Body of pancreas (tissue), 4 donors: ENCODE measurements around the gene KEL. TPM values are rescaled to one million over a fixed set of nuclear protein-coding genes. Genes with fewer than 3 reads are reported as not detected.
"Not testable (repeated sequence)": the region's sequence is repeated elsewhere in the genome, so short reads cannot be mapped to it uniquely, and the experiment has no call there.

Experiments used
- ATAC-seq: fragments of 150-250 bp; one replicate; pipeline ENCODE4 v1.9.1; 2016
- DNase-seq, 4 donors: peaks; one replicate each; pipeline ENCODE4 v3.0.0-alpha.2; 2019
- H3K27ac ChIP-seq, 4 donors: fragments of 200-600 bp; sonication (generic); 1 replicate in 3 of 4; 2 replicates in 1 of 4; pipeline versions ENCODE4 v1.5.1 to v1.6.1; 2016 to 2019; ENCODE audit warnings: mild to moderate bottlenecking in 1 of 4, mixed read lengths in 1 of 4, moderate library complexity in 1 of 4
- H3K27me3 ChIP-seq, 2 donors: fragments of 200-600 bp; sonication (generic); one replicate each; pipeline ENCODE4 v1.6.0; 2016; ENCODE audit warnings: mild to moderate bottlenecking in 1 of 2
- H3K36me3 ChIP-seq, 2 donors: fragments of 200-600 bp; sonication (generic); replicated peaks in 1 of 2; 2 replicates each; pipeline ENCODE4 v1.5.1; 2016; ENCODE audit warnings: low read depth in 2 of 2; ENCODE audit not compliant: insufficient read depth in 1 of 2
- H3K4me1 ChIP-seq: fragments of 200-600 bp; sonication (generic); one replicate; pipeline ENCODE4 v1.6.0; 2016
- H3K4me3 ChIP-seq, 2 donors: fragments of 200-600 bp; sonication (generic); 1 replicate in 1 of 2; 2 replicates in 1 of 2; pipeline ENCODE4 v1.5.1; 2016 to 2019
- H3K9me3 ChIP-seq, 3 donors: fragments of 200-600 bp; sonication (generic); 1 replicate in 2 of 3; 2 replicates in 1 of 3; pipeline ENCODE4 v1.5.1; 2016
- POLR2A ChIP-seq, 3 donors: fragments of 450-650 bp; IDR thresholded peaks; one replicate each; pipeline ENCODE4 v1.6.1; 2016; ENCODE audit warnings: antibody characterized with exemption in 3 of 3, mild to moderate bottlenecking in 2 of 3
- WGBS, 2 donors: methylation state at CpG; one replicate each; pipeline ENCODE4 v1.1.5; 2017; 5-methylcytosine and 5-hydroxymethylcytosine counted together
- intact Hi-C: fragments of 100-400 bp; cut with DNase I; formaldehyde crosslinking; loops from one replicate; pipeline ENCODE4 v1.15.1; 2023
- total RNA-seq, 2 donors: library from RNA; depleted of rRNA; stranded (reverse); fragments of >200 nt; gene quantifications; one replicate each; pipeline ENCODE4 v1.1.0, GENCODE V29; 2016
- TF ChIP-seq, protein P1 (sequence below), 7 experiments: fragments of 450-650 bp in 4 of 7; fragments of 200-600 bp in 3 of 7; sonication (generic) in 3 of 7; IDR thresholded peaks; one replicate each; pipeline ENCODE4 v1.5.1; 2016 to 2019; ENCODE audit warnings: antibody characterized with exemption in 7 of 7

KEL gene
- total RNA-seq, 2 donors from 2014 or later, result 0.33 TPM; not detected in 1

DNA sequence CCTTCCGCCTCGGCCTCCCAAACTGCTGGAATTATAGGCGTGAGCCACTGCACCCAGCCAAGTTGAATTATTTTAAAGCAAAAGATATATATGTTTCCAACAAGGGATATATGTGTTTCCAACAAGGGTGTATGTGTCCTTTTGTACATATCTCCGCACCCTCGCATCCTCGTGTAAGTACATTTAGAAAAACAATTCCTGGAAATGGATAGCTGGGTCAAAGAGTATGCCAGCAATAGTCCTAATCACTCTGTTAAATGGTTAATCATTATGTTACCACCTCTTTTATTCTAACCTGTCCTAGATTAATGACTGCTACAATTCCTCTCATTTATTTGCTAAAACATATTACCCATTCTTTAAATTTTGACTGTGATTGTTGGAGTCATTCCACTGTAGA is 36.8 kb upstream of the KEL start:
- peak overlapping the region in 1 of 4 donors; percentile 18 for H3K27ac ChIP-seq
- H3K4me3 ChIP-seq, result no peak overlapping the region
- DNase-seq (no peak), ATAC-seq (no peak)
- H3K9me3 ChIP-seq, result no peaks in the 10 kb centered on the region
- TF ChIP-seq, protein P1, sequence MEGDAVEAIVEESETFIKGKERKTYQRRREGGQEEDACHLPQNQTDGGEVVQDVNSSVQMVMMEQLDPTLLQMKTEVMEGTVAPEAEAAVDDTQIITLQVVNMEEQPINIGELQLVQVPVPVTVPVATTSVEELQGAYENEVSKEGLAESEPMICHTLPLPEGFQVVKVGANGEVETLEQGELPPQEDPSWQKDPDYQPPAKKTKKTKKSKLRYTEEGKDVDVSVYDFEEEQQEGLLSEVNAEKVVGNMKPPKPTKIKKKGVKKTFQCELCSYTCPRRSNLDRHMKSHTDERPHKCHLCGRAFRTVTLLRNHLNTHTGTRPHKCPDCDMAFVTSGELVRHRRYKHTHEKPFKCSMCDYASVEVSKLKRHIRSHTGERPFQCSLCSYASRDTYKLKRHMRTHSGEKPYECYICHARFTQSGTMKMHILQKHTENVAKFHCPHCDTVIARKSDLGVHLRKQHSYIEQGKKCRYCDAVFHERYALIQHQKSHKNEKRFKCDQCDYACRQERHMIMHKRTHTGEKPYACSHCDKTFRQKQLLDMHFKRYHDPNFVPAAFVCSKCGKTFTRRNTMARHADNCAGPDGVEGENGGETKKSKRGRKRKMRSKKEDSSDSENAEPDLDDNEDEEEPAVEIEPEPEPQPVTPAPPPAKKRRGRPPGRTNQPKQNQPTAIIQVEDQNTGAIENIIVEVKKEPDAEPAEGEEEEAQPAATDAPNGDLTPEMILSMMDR (IDR thresholded peaks at IDR 0.05), result no peak
- TF ChIP-seq POLR2A (IDR thresholded peaks at IDR 0.05), result no peak
- H3K36me3 ChIP-seq, result no peaks in the 10 kb centered on the region
- no peaks in the 10 kb centered on the region for H3K27me3 ChIP-seq
- intact Hi-C loops, result loop anchor here (10.0 kb wide), 1 partner anchor 124 kb away; no protein-coding TSS in a partner anchor
- H3K4me1 ChIP-seq, result peaks cover 6% of the 10 kb centered on the region
- 66 to 76% methylated on average over 6 of the region's 6 CpGs for WGBS, 2 donors

DNA sequence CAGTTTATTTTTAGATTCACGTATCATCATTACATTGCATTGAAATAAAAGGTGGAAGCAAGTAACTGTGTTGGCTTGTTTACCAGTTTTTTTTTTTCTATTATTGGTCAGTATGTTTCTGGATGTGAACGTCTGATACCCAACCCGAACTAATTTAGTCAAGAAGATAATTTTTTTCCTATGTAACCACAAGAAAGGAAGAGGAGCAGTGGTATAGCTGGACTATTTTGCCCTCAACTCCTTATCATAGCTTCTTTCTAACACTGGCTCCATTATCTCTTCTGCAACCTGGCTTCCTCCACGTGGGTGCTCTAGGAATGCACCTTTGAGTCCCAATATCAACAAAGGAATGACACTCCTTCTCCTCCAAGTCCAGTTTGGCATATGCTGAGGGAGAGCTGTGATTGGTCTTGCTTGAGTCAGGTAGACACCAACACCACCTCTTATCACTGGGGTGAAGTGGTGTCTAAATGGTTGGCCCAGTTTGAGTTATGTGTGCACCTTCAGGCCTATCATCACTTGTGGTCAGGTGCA is 35.4 kb upstream of the KEL start:
- DNase-seq, result no peak
- TF ChIP-seq, protein P1 (IDR thresholded peaks at IDR 0.05), result no peak
- TF ChIP-seq POLR2A (IDR thresholded peaks at IDR 0.05), result no peak
- 65% methylated on average over 4 of the region's 4 CpGs for WGBS, 2 donors

DNA sequence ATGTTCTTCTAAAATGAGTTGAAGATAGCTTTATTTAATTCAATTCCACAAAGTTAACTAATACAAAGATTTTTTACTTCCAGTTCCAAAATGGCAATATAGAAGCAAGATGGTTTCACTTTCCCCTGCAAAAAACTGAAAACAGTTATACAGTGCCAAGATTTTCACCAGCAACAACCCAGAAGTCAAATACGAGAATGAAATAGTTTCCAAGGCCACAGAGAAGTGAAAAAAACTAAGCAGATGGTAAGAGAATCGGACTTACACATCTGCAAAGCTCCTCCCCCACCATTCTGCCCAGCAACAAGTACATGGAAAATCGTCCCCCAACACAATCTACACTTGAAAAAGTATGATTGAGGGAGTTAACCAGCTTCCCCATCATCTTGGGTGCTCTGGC is 30.3 kb upstream of the KEL start:
- DNase-seq, result no peak
- Histone ChIP-seq H3K4me1 (no peaks in the 10 kb centered on the region), H3K36me3 (no peaks in the 10 kb centered on the region), H3K27me3 (peaks cover 0 to 3% of the 10 kb centered on the region in 2 donors), H3K27ac (no peak overlapping the region), H3K9me3 (no peaks in the 10 kb centered on the region), H3K4me3 (no peak overlapping the region)
- ATAC-seq, result no peak
- intact Hi-C loops, result loop anchor here (10.0 kb wide), 1 partner anchor 118 kb away; no protein-coding TSS in a partner anchor
- TF ChIP-seq, protein P1 (IDR thresholded peaks at IDR 0.05), result no peak
- TF ChIP-seq POLR2A (IDR thresholded peaks at IDR 0.05), result no peak
- 36 to 37% methylated on average over 3 of the region's 3 CpGs for WGBS, 2 donors

More for the DNA sequence above, 35.4 kb upstream of the KEL start:
- Histone ChIP-seq H3K4me3 (no peak overlapping the region), H3K27me3 (no peaks in the 10 kb centered on the region), H3K36me3 (no peaks in the 10 kb centered on the region), H3K4me1 (no peaks in the 10 kb centered on the region), H3K9me3 (no peaks in the 10 kb centered on the region), H3K27ac (no peak overlapping the region)
- no peak for ATAC-seq
- intact Hi-C loops, result loop anchor here (10.0 kb wide), 1 partner anchor 123 kb away; no protein-coding TSS in a partner anchor

DNA sequence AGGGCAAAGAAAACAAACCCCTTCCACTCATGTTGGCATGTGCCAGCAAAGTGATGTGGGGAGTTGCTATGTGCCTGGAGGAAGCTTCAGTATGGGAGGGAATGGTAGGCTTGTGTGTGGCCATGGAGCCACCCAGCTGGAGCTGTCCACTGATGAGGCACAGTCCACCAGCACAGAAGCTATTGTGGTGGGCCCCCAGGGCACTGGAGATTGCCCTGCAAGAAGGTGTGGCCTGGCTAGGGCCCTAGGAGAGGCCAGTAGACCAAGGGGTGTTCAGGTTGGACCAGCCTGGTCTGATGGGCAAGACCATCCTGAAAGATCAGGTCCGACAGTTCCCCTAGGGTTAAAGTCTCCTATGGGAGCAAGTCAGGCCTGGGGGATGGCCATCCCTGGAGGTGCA is 22.1 kb upstream of the KEL start:
- intact Hi-C loops, result no loop called here
- ATAC-seq (no peak), DNase-seq (no peak)
- Histone ChIP-seq H3K36me3 (no peaks in the 10 kb centered on the region), H3K4me1 (no peaks in the 10 kb centered on the region), H3K27ac (no peak overlapping the region), H3K4me3 (no peak overlapping the region), H3K27me3 (no peaks in the 10 kb centered on the region), H3K9me3 (no peaks in the 10 kb centered on the region)
- 56 to 100% methylated on average over 1 of the region's 1 CpG for WGBS, 2 donors
- TF ChIP-seq POLR2A (IDR thresholded peaks at IDR 0.05), result no peak
- TF ChIP-seq, protein P1 (IDR thresholded peaks at IDR 0.05), result no peak

DNA sequence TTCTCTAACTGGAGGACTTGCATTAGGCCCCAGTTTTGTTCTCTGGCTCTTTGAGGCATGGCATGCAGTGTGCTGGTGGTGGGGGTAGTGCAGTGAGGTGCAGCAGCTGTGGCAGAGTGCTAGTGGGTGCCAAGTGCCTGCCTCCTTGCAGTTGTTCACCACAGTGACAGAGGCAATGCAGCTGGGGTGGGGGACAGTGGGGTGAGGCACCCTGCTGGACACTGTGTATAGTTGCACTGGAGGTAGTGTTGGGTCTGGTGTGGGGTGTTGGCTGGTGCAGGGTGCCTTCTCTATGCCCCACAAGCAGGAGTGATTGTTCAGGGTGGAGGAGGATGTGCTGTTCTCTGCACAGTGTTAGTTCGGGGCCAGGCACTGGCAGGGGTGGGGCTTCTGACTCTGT is 21.7 kb upstream of the KEL start:
- Histone ChIP-seq H3K27ac (no peak overlapping the region), H3K27me3 (no peaks in the 10 kb centered on the region), H3K9me3 (no peaks in the 10 kb centered on the region), H3K4me3 (no peak overlapping the region), H3K4me1 (no peaks in the 10 kb centered on the region), H3K36me3 (no peaks in the 10 kb centered on the region)
- TF ChIP-seq, protein P1 (IDR thresholded peaks at IDR 0.05), result no peak
- no peak for TF ChIP-seq POLR2A (IDR thresholded peaks at IDR 0.05)
- ATAC-seq (no peak), DNase-seq (no peak)
- WGBS, 2 donors, result 90% methylated on average over 1 of the region's 1 CpG; no CpG with 5 or more reads in 1 of the 2 donors
- intact Hi-C loops, result no loop called here

DNA sequence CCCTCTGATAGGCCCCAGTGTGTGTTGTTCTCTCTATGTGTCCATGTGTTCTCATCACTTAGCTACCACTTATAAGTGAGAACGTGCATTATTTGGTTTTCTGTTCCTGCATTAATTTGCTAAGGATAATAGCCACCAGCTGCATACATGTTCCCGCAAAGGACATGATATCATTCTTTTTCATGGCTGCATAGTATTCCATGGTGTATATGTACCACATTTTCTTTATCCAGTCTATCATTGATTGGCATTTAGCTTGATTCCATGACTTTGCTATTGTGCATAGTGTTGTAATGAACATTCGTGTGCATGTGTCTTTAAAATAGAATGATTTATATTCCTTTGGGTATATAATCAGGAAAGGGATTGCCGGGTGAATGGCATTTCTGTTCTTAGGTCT is 16.2 kb upstream of the KEL start:
- ATAC-seq, H3K9me3 ChIP-seq, intact Hi-C loops, H3K4me3 ChIP-seq, H3K27me3 ChIP-seq, H3K4me1 ChIP-seq, H3K36me3 ChIP-seq, DNase-seq, H3K27ac ChIP-seq: not testable (repeated sequence)
- WGBS, 2 donors, result 69 to 73% methylated on average over 4 of the region's 4 CpGs
